HG03342 (cell line): ENCODE results near the gene HSP90B1.

Experiments
- ATAC-seq: cut with Tn5 transposase; IDR thresholded peaks from one replicate; pipeline ENCODE4 v1.9.1; 2021; ENCODE audit warnings: mild to moderate bottlenecking, moderate library complexity; ENCODE audit not compliant: unreplicated experiment

HSP90B1 gene

GRCh38 chr12:103929046-103929783 is 995 bp upstream of the HSP90B1 start:
- ATAC-seq = peak; percentile 23

DNA sequence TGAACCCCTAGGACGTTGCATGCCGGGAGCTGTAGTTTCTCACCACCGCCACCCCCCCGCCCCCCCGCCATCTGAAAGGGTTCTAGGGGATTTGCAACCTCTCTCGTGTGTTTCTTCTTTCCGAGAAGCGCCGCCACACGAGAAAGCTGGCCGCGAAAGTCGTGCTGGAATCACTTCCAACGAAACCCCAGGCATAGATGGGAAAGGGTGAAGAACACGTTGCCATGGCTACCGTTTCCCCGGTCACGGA is 501 bp upstream of the HSP90B1 start:
- no peak for ATAC-seq

- ATAC-seq = no peak
Observed at GRCh38 chr12:103930787-103931735, 851 bp downstream of the HSP90B1 start.

DNA sequence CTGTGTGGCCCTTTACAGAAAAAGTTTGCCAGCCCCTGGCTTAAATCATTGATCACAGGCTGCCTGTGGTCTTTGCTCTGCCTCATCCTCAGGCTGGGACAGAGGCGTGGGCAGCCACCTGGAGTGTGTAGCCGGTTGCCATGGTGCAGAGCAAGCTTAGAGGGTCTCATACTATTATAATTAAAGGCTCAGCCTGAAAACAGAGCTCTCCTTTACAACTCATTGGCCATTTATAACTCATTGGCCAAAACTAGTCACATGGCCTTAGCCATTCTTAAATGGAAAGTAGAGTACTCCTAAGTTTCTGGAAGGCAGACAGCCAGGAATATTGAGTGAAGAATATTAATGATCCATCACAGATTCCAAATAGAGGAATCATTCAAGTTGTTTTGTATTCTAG is 3.0 kb downstream of the HSP90B1 start:
- ATAC-seq = no peak

GRCh38 chr12:103936679-103937078 is 6.5 kb downstream of the HSP90B1 start:
- no peak for ATAC-seq

DNA sequence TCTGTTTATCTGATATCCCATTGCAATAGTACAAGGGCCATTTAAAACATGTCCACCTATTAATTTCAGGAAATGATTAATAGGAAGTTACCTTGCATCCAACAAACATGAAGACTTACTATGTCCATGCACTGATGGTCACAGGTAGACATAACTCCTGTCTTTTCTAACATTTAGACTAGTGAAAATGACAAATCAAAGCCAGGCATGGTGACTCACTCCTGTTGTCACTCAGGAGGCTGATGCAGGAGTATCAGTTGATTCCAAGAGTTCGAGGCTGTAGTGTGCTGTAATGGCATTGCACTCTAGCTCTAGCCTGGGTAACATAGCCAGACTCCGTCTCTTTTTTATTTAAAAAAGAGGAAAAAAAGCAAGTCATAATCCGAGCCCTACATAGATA is 14.8 kb downstream of the HSP90B1 start:
- ATAC-seq = no peak

- no peak for ATAC-seq
Observed at GRCh38 chr12:103947871-103948555, 17.8 kb downstream of the HSP90B1 start.

DNA sequence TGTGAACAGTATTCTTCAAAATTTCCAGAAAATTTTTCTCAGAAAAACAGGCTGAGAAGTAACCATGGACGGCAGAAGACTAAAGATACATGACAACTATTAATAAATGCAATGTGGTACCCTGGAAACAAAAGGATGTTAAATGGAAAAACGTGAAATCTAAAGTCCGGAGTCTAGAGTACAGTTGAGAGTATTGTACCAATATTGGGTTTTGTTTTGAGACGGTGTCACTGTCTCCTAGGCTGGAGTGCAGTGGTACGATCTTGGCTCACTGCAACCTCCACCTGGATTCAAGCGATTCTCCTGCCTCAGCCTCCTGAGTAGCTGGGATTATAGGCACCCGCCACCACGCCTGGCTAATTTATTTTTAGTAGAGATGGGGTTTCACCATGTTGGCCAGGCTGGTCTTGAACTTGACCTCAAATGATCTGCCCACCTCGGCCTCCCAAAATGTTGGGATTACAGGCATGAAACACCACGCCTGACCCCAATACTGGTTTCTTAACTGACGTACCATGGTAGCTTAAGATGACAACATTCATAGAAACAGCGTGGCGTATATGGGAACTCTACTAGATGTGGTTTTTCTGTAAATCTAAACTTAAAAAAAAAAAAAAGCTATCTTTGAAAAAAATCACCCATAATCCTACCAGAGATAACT is 18.7 kb downstream of the HSP90B1 start:
- ATAC-seq = no peak

- no peak for ATAC-seq
Observed at GRCh38 chr12:103952497-103952896, 22.3 kb downstream of the HSP90B1 start.

DNA sequence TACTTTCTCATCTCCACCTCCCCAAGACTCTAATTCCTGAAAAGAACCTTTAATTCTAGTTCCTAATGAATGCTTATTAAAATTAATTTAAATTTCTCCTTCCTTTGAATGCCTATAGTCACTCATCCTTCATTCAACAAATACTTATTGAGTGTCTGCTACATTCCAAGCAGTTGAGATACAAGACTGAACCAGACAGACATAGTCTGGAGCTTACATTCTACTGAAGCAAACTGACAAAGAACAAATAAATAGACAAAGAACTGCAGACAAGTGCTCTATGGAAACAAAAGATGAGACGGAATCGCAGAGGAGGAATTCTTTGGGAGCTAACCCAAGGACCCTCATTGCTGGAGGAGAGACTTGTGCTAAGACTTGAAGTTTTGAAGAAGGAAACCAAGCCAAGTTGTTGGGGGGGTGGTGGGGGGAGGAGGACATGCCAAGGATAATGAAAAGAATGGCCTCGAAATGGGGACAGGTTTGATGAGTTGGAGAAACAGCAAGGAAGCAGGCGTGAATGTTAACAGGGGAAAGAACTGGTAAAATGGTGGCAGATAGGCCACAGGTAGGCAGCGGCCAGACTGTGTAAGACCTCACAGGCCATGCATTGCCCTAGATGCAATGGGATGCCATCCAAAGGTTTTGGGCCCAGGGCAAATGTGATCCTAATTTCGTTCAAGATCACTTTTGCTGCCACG is 25.8 kb downstream of the HSP90B1 start:
- no peak for ATAC-seq

- no peak for ATAC-seq
Observed at GRCh38 chr12:103956509-103957027, 26.4 kb downstream of the HSP90B1 start.

- no peak for ATAC-seq
Observed at GRCh38 chr12:103957865-103958388, 27.7 kb downstream of the HSP90B1 start.

GRCh38 chr12:103958621-103959020 is 28.4 kb downstream of the HSP90B1 start:
- ATAC-seq = no peak

GRCh38 chr12:103960616-103961227 is 30.5 kb downstream of the HSP90B1 start:
- no peak for ATAC-seq

DNA sequence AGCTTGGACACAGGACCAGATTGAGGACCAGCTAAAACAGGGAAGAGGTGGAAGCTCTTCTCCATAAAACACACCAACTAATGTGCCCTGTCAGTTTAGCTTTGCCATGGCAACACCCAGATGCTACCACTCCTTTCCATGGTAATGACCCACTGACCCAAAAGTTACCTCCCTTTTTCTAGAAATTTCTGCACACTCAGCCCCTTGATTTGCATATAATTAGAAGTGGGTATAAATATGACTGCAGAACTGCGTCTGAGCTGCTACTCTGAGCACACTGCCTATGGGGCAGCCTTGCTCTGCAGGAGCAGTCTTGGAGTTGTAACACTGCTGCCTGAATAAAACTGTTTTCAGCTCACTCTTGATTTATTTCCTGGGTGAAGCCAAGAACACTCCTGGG is 32.3 kb downstream of the HSP90B1 start:
- ATAC-seq = no peak

DNA sequence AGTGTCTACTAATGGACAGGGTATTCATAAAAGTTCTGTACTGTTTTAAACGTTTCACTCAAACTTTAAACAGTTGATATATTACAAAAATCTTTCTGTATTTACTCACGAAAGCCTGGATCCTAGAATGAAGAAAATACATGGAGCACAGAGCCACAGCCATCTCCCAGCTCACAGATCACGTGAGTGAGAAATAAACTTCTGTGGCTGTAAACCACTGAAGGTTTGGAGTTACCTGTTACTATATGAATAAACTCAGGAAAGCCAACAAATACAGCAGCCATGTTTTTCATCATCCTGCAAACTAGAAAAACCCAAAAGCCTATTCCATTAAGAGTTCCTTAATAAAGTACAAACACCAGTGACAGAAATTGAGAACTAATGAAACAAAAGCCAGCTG is 34.6 kb downstream of the HSP90B1 start:
- no peak for ATAC-seq

GRCh38 chr12:103965255-103965589 is 35.0 kb downstream of the HSP90B1 start:
- no peak for ATAC-seq

DNA sequence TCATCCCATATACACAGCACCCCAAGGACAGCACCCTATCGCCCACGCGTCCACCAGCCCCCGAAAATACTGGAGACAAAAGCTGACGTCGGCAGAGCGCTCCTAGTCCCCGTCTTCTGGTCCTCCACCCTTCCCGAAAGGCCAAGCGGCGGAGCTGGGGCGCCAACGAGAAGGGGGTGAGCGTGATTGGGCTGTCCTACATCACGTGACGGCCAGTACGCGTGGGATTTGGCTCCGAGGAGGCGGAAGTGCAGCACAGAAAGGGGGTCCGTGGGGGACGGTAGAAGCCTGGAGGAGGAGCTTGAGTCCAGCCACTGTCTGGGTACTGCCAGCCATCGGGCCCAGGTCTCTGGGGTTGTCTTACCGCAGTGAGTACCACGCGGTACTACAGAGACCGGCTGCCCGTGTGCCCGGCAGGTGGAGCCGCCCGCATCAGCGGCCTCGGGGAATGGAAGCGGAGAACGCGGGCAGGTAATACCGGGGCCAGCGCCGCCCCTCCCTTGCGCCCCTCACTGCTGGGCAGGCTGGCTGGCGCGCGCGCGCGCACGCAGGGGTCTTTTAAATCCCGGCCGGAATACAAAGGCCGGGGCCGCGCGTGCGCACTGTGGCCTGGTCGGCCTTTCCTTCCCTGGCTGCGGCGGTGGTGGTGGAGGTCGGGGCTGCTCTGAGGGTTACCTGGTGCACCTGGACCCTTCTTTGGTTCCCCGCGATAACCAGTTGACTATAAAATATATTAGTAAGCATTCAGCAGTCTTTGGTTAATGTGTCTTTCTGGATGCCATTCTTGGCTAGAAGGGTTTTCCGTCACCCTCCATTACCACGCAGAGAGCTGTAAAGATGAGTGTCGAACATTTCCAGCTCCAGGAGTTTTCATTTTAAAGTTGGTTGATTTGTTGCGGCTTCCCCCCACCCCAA is 35.6 kb downstream of the HSP90B1 start, which contains the start of gene TDG:
Gene TDG, plus strand, starts transcription at position 283 of the 915 bp plus-strand sequence. Its CDS starts 166 bp downstream, at position 449.
- ATAC-seq = peak; percentile 95

DNA sequence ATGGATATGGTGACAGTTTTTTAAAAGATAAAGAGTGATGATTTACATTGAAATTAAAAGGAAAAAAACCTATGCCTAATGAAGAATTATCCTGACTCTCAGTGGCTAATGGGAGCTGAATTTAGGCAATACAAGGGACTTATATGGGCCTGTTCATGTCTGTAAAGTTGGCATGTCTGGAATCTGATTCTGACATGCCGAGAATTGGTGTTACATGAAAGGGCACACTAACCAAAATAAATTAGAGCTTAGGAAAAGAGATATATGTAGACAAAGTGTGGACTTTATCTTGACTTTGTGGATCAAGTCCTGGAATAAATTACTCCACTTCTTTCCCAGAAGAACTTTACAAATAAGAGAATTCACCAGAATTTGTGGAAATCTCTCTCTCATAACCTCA is 36.5 kb downstream of the HSP90B1 start:
- no peak for ATAC-seq
